H1 (cell line): ENCODE measurements around the gene ABHD16A. TPM values are rescaled to one million over a fixed set of nuclear protein-coding genes. Genes with fewer than 3 reads are reported as not detected.

ENCODE experiments used
- ASH2L ChIP-seq: fragments of 200-600, 300-600 bp; sonication (generic); IDR thresholded peaks from one replicate; pipeline ENCODE4 v1.7.1; 2017; ENCODE audit warnings: low read length
- GTF2F1 ChIP-seq: IDR thresholded peaks from 2 replicates; pipeline ENCODE4 v1.6.1; 2012; ENCODE audit warnings: low read depth, low read length, improper control_type of control experiment, borderline replicate concordance
- HDAC6 ChIP-seq: IDR thresholded peaks from one replicate; pipeline ENCODE4 v1.7.1; 2012; ENCODE audit warnings: low read depth, mild to moderate bottlenecking, inconsistent platforms, low read length, moderate library complexity
- KDM4A ChIP-seq: IDR thresholded peaks from one replicate; pipeline ENCODE4 v1.7.1; 2012; ENCODE audit warnings: low read depth, mild to moderate bottlenecking, moderate library complexity, low read length, inconsistent platforms; ENCODE audit not compliant: severe bottlenecking
- MAX ChIP-seq: IDR thresholded peaks from 2 replicates; pipeline ENCODE4 v1.6.1; 2012; ENCODE audit warnings: inconsistent platforms
- POLR2A ChIP-seq, 2 experiments: IDR thresholded peaks; 1 replicate in 1 of 2; 2 replicates in 1 of 2; pipeline ENCODE4 v1.6.1; 2011; ENCODE audit warnings: low read depth in 2 of 2, low read length in 2 of 2, mild to moderate bottlenecking in 2 of 2; ENCODE audit errors: control extremely low read depth in 1 of 2
- RNF2 ChIP-seq: fragments of 200-900, 300-1000 bp; sonication (generic); IDR thresholded peaks from 2 replicates; pipeline ENCODE4 v1.7.1; 2016; ENCODE audit warnings: borderline replicate concordance, low read depth, mild to moderate bottlenecking, antibody characterized with exemption, low read length; ENCODE audit not compliant: poor library complexity, severe bottlenecking; ENCODE audit errors: missing control alignments
- TAF1 ChIP-seq: IDR thresholded peaks from 2 replicates; pipeline ENCODE4 v1.6.1; 2011; ENCODE audit warnings: mild to moderate bottlenecking, low read depth, low read length
- polyA plus RNA-seq, 7 experiments: library from polyadenylated mRNA; depleted of rRNA in 3 of 7; stranded (reverse) in 5 of 7; unstranded in 2 of 7; fragments of >200 nt in 5 of 7; fragments of 200-250 nt in 2 of 7; gene quantifications; 1 replicate in 5 of 7; 2 replicates in 1 of 7; 4 replicates in 1 of 7; pipeline versions ENCODE4 v1.2.1 to v1.2.3, GENCODE V29; 2011 to 2013; ENCODE audit warnings: missing spikeins in 2 of 7, mixed read lengths in 2 of 7
- total RNA-seq: library from RNA; stranded (reverse); fragmentation: NEBNext Ultra II Directional; extraction: Animal tissue kit (Norgen Biotek cat#: 25700); gene quantifications from 2 replicates; pipeline ENCODE4 v1.2.1, GENCODE V29; 2021

ABHD16A gene
- total and polyA plus RNA-seq, 2 of the 8 experiments (the other 6 are each of a cell fraction or from before 2014, with no cell fraction given), result 32.9 to 40.2 TPM

GRCh38 chr6:31729979-31730630 lies 27.0 kb upstream of the ABHD16A start (continued):
- TF ChIP-seq KDM4A, result peak; percentile 59
- TF ChIP-seq POLR2A (IDR thresholded peaks at IDR 0.05; ENCODE audit: control extremely low read depth in 1 of 2, low read depth in 2 of 2, low read length in 2 of 2), result peak in 1 of 2 experiments; percentile 59; a peak in 1 of 3 replicates
- TF ChIP-seq RNF2, result no peak
- TF ChIP-seq GTF2F1, result no peak
- TF ChIP-seq ASH2L, result peak; percentile 83
- peak; percentile 75 for TF ChIP-seq TAF1
- no peak for TF ChIP-seq HDAC6
- peak; percentile 28; the same call in 1 of the 2 replicates for TF ChIP-seq MAX
